Naive B cell (primary cell): Measurements from ENCODE around the gene TMEM19. TPM values are rescaled to one million over a fixed set of nuclear protein-coding genes. Genes with fewer than 3 reads are reported as not detected.
"Not testable (repeated sequence)": the region's sequence is repeated elsewhere in the genome, so short reads cannot be mapped to it uniquely, and the experiment has no call there.

Source experiments
- ATAC-seq, 2 donors: fragments of 150-1000 bp; cut with Tn5 transposase; 2 replicates each; pipeline ENCODE4 v1.10.0; 2021; ENCODE audit warnings: low read depth in 2 of 2, mild to moderate bottlenecking in 2 of 2, moderate library complexity in 2 of 2
- DNase-seq: peaks from one replicate; pipeline ENCODE4 v3.0.0; 2022
- H3K27ac Mint-ChIP-seq, 6 donors: one replicate each; pipeline ENCODE4 v1.8.0; 2020 to 2022; ENCODE audit warnings: mild to moderate bottlenecking in 6 of 6, mixed read lengths in 6 of 6, moderate library complexity in 5 of 6, inconsistent platforms in 2 of 6
- H3K27me3 Mint-ChIP-seq, 3 donors: one replicate each; pipeline ENCODE4 v1.8.0; 2021 to 2022; ENCODE audit warnings: mixed read lengths in 3 of 3, mild to moderate bottlenecking in 1 of 3
- H3K36me3 Mint-ChIP-seq, 2 donors: one replicate each; pipeline ENCODE4 v1.8.0; 2020 to 2022; ENCODE audit warnings: mixed read lengths in 2 of 2, inconsistent platforms in 1 of 2, mild to moderate bottlenecking in 1 of 2
- H3K4me1 Mint-ChIP-seq, 3 donors: one replicate each; pipeline ENCODE4 v1.8.0; 2020 to 2022; ENCODE audit warnings: mixed read lengths in 3 of 3, inconsistent platforms in 1 of 3, mild to moderate bottlenecking in 1 of 3, moderate library complexity in 1 of 3
- H3K4me3 Mint-ChIP-seq, 8 donors: one replicate each; pipeline ENCODE4 v1.8.0; 2020 to 2022; ENCODE audit warnings: mild to moderate bottlenecking in 8 of 8, mixed read lengths in 8 of 8, moderate library complexity in 8 of 8, inconsistent platforms in 2 of 8
- H3K9me3 Mint-ChIP-seq, 7 donors: one replicate each; pipeline ENCODE4 v1.8.0; 2020 to 2022; ENCODE audit warnings: mixed read lengths in 7 of 7, mild to moderate bottlenecking in 5 of 7, inconsistent platforms in 2 of 7, moderate library complexity in 1 of 7
- polyA plus RNA-seq, 6 donors: library from polyadenylated mRNA; unstranded; fragments of 300-500 nt; fragmentation: Illumina TruSeq; gene quantifications; one replicate each; pipeline ENCODE4 v1.2.3, GENCODE V29; 2021; ENCODE audit warnings: low read depth in 6 of 6

TMEM19 gene
- polyA plus RNA-seq, 6 donors from 2014 or later = 166 to 231 (median 193) TPM

DNA sequence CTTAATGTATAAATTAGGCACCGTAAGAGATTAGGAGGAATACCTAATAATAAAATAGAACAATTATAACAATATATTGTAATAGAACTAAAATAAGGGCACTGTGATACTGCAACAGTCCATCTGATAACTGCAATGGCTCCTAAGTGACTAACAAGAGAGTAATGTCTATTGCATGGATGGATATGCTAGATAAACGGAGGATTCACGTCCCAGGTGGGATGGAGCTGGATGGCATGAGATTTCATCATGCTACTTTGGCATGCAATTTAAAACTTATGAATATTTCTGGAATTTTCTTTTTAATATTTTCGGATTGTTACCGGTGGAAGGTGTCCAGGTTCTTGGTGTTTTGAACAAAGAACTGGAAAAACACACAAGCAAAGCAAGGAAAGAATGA is 2.2 kb upstream of the TMEM19 start:
- Mint-ChIP-seq H3K9me3 (no peaks in the 10 kb centered on the region), H3K36me3 (no peaks in the 10 kb centered on the region), H3K4me3 (peak overlapping the region in 3 of 8 donors; percentile 22 to 81 (median 61)), H3K27ac (peak overlapping the region in 4 of 6 donors; percentile 65 to 92 (median 70)), H3K4me1 (peaks cover 9 to 29% (median 12%) of the 10 kb centered on the region in 3 donors), H3K27me3 (no peaks in the 10 kb centered on the region)
- DNase-seq = no peak
- ATAC-seq = no peak

DNA sequence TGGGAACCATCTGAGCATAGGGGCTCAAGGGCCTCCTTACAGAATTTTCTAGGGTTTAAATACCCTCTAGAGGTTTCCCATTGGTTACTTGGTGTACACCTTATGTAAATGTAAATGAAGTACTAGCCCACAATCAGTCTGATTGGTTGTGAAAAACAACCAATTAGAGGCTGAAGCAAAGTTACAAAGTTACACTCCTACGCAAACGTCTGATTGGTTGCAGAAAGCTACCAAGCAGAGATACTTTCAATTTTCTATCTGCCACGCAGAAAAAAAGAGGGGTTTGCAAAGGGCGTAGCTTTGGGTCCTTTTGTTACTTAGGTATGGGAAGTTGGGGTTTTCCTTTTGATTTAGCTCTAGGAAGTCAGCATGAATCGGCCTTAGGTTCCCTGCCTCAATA is 1.8 kb upstream of the TMEM19 start:
- Mint-ChIP-seq H3K27me3 (no peaks in the 10 kb centered on the region), H3K4me3 (peak overlapping the region in 7 of 8 donors; percentile 3 to 81 (median 44)), H3K36me3 (no peaks in the 10 kb centered on the region), H3K27ac (peak overlapping the region in 5 of 6 donors; percentile 65 to 92 (median 68)), H3K4me1 (peaks cover 9 to 32% (median 12%) of the 10 kb centered on the region in 3 donors), H3K9me3 (no peaks in the 10 kb centered on the region)
- ATAC-seq (no peak), DNase-seq (peak; percentile 36)

DNA sequence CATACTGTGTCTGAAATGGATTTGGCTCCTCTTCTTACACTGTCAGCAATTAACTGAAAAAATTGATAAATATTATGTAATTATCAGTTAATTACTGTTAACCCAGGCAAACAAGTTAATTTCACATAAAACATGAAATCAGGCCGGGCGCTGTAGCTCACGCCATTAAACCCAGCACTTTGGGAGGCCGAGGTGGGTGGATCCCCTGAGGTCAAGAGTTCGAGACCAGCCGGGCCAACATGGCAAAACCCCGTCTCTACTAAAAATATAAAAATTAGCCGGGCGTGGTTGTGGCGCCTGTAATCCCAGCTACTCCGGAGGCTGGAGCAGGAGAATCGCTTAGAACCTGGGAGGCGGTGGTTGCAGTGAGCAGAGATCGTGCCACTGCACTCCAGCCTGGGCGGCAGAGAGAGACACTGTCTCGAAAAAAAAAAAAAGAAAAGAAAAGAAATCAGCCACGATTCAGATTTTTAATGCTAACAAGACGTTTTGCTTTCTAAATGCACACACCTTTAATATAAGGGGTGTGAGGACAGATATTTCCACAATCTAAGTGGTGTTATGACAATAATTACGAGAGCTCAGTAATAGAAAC is 473 bp upstream of the TMEM19 start:
- Mint-ChIP-seq H3K4me1 (peaks cover 18 to 45% (median 19%) of the 10 kb centered on the region in 3 donors), H3K36me3 (no peaks in the 10 kb centered on the region), H3K27ac (peak overlapping the region; percentile 90 to 97 (median 95)), H3K27me3 (no peaks in the 10 kb centered on the region), H3K4me3 (peak overlapping the region; percentile 93 to 99 (median 96)), H3K9me3 (no peaks in the 10 kb centered on the region)
- no peak for ATAC-seq
- no peak for DNase-seq

DNA sequence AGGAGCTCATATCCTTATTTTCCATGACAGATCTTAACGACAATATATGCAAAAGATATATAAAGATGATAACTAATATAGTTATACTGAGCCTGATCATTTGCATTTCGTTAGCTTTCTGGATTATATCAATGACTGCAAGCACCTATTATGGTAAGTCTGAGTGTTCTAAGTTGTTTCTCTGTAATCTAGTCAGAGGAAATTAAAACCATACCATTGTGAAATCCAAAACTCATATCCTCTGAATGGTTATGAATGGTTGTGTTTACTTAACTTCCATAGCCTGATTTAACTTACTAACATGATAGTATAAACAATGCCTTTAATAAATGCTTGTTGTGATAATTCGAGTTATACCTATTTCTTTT is 760 bp downstream of the TMEM19 start:
- H3K4me1 Mint-ChIP-seq = peaks cover 21 to 54% (median 24%) of the 10 kb centered on the region in 3 donors

DNA sequence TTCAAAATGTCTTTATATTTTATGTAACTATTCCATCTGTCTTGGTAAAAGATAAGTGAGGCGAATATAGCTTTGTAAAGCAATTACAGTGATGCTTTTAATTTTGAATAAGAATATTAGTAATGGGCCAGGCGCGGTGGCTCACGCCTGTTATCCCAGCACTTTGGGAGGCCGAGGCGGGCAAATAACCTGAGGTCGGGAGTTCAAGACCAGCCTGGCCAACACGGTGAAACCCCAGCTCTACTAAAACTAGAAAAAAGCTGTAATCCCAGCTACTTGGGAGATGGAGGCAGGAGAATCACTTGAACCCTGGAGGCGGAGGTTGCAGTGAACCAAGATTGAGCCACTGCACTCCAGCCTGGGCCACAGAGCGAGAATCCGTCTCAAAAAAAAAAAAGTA is 1.3 kb downstream of the TMEM19 start:
- DNase-seq, H3K36me3 Mint-ChIP-seq, H3K9me3 Mint-ChIP-seq, ATAC-seq, H3K27me3 Mint-ChIP-seq: not testable (repeated sequence)
- peak overlapping the region; percentile 93 to 99 (median 96) for H3K4me3 Mint-ChIP-seq
- peaks cover 26 to 59% (median 27%) of the 10 kb centered on the region in 3 donors for H3K4me1 Mint-ChIP-seq
- H3K27ac Mint-ChIP-seq = peak overlapping the region; percentile 59 to 97 (median 85)

More for the DNA sequence above, 760 bp downstream of the TMEM19 start:
- no peaks in the 10 kb centered on the region for H3K36me3 Mint-ChIP-seq
- peak overlapping the region; percentile 93 to 99 (median 96) for H3K4me3 Mint-ChIP-seq
- H3K27me3 Mint-ChIP-seq = no peaks in the 10 kb centered on the region
- H3K27ac Mint-ChIP-seq = peak overlapping the region; percentile 94 to 98 (median 96)
- no peak for DNase-seq
- H3K9me3 Mint-ChIP-seq = no peaks in the 10 kb centered on the region
- ATAC-seq = no peak

DNA sequence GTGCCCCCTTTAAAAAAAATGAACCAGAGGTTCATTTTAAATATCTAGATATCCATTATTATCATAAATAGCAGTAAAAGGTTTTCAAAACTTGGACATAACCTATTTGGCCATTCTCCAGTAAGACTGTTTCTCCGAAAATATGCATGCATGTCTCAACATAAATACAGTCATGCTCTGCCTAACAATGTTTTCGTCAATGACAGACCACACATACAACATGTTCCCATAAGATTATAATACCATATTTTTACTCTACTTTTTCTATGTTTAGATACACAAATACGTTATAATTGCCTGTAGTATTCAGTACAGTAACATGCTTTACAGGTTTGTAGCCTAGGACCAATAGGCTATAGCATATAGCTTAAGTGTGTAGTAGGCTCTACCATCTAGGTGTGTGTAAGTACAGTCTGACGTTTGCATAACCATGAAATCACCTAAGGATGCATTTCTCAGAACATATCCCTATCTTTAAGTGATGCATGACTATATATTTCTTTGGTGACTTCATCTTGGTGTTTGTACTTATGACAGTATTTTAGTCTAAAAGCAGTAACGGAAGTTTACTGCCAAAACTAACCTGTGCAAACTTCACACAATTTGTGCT is 3.2 kb downstream of the TMEM19 start:
- Mint-ChIP-seq H3K36me3 (no peaks in the 10 kb centered on the region), H3K9me3 (no peaks in the 10 kb centered on the region), H3K27me3 (no peaks in the 10 kb centered on the region), H3K27ac (peak overlapping the region; percentile 13 to 99 (median 96)), H3K4me1 (peaks cover 34 to 72% (median 36%) of the 10 kb centered on the region in 3 donors), H3K4me3 (peak overlapping the region; percentile 56 to 99 (median 96))
- ATAC-seq (no peak), DNase-seq (no peak)

DNA sequence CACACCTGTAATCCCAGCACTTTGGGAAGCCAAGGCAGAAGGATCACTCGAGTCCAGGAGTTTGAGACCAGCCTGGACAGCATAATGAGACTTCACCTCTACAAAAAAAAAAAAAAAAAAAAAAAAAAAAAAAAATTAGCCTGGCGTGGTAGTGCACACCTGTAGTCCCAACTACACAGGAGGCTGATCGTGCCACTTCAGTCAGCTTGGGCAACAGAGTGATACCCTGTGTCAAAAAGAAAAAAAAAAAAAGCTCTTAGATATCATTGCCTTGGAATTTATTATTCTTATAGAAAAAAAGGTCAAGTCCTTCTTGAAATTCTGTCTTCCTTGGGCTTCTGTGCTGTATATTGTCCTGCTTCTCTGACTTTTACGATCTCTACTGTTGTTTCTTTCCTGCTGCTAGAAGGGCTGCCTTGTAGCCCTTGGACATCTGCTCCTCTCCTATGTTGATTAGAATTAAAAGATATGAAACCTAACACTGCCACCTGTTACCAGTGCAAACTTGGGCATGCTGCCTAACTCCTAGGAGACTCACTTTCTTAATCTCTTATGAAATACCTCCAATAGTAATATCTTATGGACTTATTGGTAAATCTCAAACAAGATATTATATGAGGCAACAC is 5.7 kb downstream of the TMEM19 start:
- no peak for DNase-seq
- ATAC-seq = no peak
- H3K36me3 Mint-ChIP-seq = no peaks in the 10 kb centered on the region
- H3K27me3 Mint-ChIP-seq = no peaks in the 10 kb centered on the region
- peak overlapping the region in 7 of 8 donors; percentile 5 to 83 (median 66) for H3K4me3 Mint-ChIP-seq
- H3K4me1 Mint-ChIP-seq = peaks cover 44 to 78% (median 50%) of the 10 kb centered on the region in 3 donors
- no peaks in the 10 kb centered on the region for H3K9me3 Mint-ChIP-seq
- peak overlapping the region; percentile 8 to 98 (median 68) for H3K27ac Mint-ChIP-seq

DNA sequence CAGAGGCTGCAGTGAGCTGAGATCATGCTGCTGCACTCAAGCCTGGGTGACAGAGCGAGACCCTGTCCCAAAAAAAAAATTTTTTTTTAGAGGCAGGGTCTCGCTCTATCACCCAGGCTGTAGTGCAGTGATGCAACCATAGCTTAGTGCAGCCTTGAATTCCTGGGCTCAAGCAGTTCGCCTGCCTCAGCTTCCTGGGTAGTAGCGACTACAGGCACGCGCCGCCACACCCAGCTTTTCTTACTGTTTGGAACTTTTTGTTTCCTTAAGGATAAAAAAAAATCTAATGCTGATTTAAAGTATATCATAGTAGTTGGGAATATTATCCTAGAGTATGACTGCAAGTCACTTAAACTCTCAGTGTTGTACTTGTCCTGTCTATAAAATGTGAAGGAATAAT is 7.2 kb downstream of the TMEM19 start:
- Mint-ChIP-seq H3K4me1 (peaks cover 41 to 76% (median 47%) of the 10 kb centered on the region in 3 donors), H3K4me3 (peak overlapping the region in 6 of 8 donors; percentile 55 to 90 (median 73)), H3K27ac (peak overlapping the region in 5 of 6 donors; percentile 84 to 98 (median 92)), H3K9me3 (peaks cover 0 to 1% (median 0%) of the 10 kb centered on the region in 7 donors), H3K27me3 (no peaks in the 10 kb centered on the region), H3K36me3 (peaks cover 5 to 10% of the 10 kb centered on the region in 2 donors)
- DNase-seq (no peak), ATAC-seq (no peak)

DNA sequence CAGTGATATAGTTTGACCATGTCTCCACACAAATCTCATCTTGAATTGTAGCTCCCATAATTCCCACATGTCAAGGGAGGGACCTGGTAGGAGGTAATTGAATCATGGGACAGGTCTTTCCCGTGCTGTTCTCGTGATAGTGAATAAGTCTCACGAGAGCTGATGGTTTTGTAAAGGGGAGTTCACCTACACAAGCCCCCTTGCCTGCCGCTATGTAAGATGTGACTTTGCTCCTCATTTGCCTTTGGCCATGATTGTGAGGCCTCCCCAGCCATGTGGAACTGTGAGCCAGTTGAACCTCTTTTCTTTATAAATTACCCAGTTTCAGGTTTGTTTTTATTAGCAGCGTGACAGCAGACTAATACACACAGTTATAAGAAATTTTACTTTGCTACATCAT is 7.8 kb downstream of the TMEM19 start:
- H3K27me3 Mint-ChIP-seq, ATAC-seq, DNase-seq, H3K9me3 Mint-ChIP-seq: not testable (repeated sequence)
- peaks cover 45 to 76% (median 50%) of the 10 kb centered on the region in 3 donors for H3K4me1 Mint-ChIP-seq
- peaks cover 8 to 15% of the 10 kb centered on the region in 2 donors for H3K36me3 Mint-ChIP-seq
- peak overlapping the region; percentile 84 to 98 (median 90) for H3K27ac Mint-ChIP-seq
- peak overlapping the region; percentile 15 to 90 (median 72) for H3K4me3 Mint-ChIP-seq

DNA sequence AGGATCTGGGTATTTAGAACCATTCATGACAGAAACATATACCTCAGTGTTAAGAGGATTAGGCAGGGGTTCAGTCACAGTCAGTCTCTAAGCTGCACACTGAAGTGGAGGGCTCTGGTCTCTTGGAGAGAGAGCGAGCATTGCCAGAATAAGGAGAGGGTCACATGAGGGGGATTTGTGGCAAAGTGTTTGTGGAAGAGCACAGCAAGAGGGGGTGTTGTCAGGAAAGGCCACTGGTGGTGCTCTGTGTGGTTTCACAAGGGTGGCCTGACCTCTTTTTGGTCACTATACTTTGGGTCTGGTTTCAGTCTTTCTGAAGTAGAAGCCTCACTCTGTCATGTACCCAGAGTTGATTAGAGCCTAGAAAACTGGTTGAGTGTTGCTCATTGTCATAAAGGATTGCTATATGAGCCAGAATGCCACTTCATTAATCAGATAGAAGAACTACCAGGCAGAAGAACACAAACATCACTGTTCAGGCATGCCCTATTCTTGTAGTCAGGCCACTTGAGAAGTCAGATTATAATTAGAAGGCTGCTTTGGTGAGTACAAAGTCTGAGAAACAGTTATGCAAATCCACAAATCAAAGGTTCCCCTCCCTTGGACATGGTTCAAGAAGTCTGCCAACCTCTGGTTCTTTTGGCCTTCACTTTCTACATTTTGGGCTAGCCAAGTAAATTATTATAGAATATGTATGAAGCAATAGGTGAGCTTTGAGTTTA is 8.4 kb downstream of the TMEM19 start:
- peak overlapping the region; percentile 63 to 90 (median 76) for H3K4me3 Mint-ChIP-seq
- peak; percentile 57 for DNase-seq
- no peaks in the 10 kb centered on the region for H3K27me3 Mint-ChIP-seq
- peak; percentile 82 to 85 for ATAC-seq
- H3K4me1 Mint-ChIP-seq = peaks cover 48 to 78% (median 53%) of the 10 kb centered on the region in 3 donors
- peaks cover 0 to 4% (median 0%) of the 10 kb centered on the region in 7 donors for H3K9me3 Mint-ChIP-seq
- peaks cover 8 to 21% of the 10 kb centered on the region in 2 donors for H3K36me3 Mint-ChIP-seq
- peak overlapping the region; percentile 84 to 98 (median 90) for H3K27ac Mint-ChIP-seq

DNA sequence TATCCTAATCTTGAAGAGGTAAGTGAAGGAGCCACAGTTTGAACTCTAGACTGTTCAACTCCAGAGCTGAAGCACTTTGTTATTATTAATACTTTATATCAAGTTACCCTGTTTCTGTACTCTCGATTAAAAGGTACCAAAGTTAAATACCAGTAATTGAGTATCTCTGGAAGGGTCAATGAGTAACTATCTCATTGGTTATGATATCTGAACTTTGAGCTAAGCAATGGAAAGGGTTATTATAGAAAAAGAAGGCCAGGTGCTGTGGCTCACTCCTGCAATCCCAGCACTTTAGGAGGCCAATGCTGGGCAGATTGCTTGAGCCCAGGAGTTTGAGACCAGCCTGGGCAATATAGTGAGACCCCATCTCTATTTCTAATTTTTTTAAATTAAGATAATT is 9.9 kb downstream of the TMEM19 start:
- H3K27ac Mint-ChIP-seq = peak overlapping the region in 1 of 6 donors; percentile 38
- peaks cover 0 to 4% (median 0%) of the 10 kb centered on the region in 7 donors for H3K9me3 Mint-ChIP-seq
- H3K27me3 Mint-ChIP-seq = no peaks in the 10 kb centered on the region
- peaks cover 17 to 26% of the 10 kb centered on the region in 2 donors for H3K36me3 Mint-ChIP-seq
- ATAC-seq (no peak), DNase-seq (no peak)
- no peak overlapping the region for H3K4me3 Mint-ChIP-seq
- H3K4me1 Mint-ChIP-seq = peaks cover 38 to 74% (median 54%) of the 10 kb centered on the region in 3 donors

DNA sequence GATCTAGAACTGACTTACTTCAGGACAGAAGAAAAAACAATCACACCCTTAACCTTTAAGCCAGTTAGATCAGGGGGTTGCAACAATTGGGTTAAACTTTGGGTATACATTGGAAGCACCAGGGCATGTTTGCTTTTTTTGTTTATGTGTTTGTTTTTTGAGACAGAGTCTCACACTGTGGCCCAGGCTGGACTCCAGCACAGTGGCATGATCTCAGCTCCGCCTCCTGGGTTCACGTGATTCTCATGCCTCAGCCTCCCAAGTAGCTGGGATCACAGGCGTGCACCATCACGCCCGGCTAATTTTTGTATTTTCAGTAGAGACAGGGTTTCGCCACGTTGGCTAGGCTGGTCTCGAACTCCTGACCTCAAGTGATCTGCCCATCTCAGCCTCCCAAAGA is 16.3 kb downstream of the TMEM19 start:
- H3K4me3 Mint-ChIP-seq, H3K27me3 Mint-ChIP-seq, ATAC-seq, DNase-seq, H3K9me3 Mint-ChIP-seq: not testable (repeated sequence)
- H3K27ac Mint-ChIP-seq = peak overlapping the region in 4 of 6 donors; percentile 11 to 84 (median 60)
- H3K36me3 Mint-ChIP-seq = peaks cover 25% of the 10 kb centered on the region in 2 donors
- peaks cover 16 to 30% (median 23%) of the 10 kb centered on the region in 3 donors for H3K4me1 Mint-ChIP-seq

DNA sequence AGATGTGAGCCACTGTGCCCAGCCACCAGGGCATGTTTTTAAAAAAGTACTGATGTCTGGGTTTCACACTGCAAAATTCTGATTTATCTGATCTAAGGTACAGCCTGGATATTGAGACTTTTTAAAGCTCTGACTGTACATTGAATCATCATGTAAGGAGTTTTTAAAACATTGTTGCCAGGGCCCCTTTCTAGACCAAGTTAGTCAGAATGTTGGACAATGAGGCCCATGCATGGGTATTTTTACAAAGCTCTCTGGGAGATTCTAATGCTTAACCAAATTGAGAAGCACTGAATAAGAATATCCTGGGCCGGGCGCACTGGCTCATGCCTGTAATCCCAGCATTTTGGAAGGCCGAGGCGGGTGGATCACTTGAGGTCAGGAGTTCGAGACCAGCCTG is 16.7 kb downstream of the TMEM19 start:
- ATAC-seq = no peak
- H3K27me3 Mint-ChIP-seq = no peaks in the 10 kb centered on the region
- H3K27ac Mint-ChIP-seq = no peak overlapping the region
- H3K4me1 Mint-ChIP-seq = peaks cover 18 to 32% (median 27%) of the 10 kb centered on the region in 3 donors
- no peak overlapping the region for H3K4me3 Mint-ChIP-seq
- no peak for DNase-seq
- H3K9me3 Mint-ChIP-seq = peaks cover 0 to 4% (median 0%) of the 10 kb centered on the region in 7 donors
- H3K36me3 Mint-ChIP-seq = peaks cover 21 to 28% of the 10 kb centered on the region in 2 donors
